ENCODE measurements around the gene GPATCH8.
"Not testable (repeated sequence)": the region's sequence is repeated elsewhere in the genome, so short reads cannot be mapped to it uniquely, and the experiment has no call there.

The GPATCH8 gene

GRCh38 chr17:44503147-44504029, at the start of gene GPATCH8:
Gene GPATCH8 (minus strand): TSS chr17:44503406. CDS start chr17:44503370, 36 bp downstream.
- peak; percentile 96 for DNase-seq

GRCh38 chr17:44552361-44552760, 49.2 kb upstream of the GPATCH8 start:
- no peak for DNase-seq

DNA sequence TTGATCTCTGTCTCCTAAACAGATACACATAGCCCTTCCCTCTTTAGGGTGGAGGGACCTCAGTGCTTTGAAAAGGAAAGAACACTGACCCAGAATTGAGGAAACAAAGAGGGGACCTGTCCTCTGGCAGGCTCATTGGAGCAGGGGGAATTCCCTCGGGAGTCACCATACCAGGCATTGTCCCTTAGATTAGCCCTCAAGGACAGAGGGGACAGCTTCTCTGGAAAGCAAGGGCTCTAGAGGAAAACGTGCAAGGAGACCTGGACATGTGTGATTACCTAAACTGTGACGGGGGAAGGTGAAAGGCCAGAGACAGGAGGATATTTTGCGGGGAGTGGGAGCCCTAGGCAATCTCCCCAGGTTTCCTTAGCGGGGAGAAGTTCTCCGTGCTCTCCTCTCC, 46.5 kb upstream of the GPATCH8 start:
- no peak for DNase-seq

DNA sequence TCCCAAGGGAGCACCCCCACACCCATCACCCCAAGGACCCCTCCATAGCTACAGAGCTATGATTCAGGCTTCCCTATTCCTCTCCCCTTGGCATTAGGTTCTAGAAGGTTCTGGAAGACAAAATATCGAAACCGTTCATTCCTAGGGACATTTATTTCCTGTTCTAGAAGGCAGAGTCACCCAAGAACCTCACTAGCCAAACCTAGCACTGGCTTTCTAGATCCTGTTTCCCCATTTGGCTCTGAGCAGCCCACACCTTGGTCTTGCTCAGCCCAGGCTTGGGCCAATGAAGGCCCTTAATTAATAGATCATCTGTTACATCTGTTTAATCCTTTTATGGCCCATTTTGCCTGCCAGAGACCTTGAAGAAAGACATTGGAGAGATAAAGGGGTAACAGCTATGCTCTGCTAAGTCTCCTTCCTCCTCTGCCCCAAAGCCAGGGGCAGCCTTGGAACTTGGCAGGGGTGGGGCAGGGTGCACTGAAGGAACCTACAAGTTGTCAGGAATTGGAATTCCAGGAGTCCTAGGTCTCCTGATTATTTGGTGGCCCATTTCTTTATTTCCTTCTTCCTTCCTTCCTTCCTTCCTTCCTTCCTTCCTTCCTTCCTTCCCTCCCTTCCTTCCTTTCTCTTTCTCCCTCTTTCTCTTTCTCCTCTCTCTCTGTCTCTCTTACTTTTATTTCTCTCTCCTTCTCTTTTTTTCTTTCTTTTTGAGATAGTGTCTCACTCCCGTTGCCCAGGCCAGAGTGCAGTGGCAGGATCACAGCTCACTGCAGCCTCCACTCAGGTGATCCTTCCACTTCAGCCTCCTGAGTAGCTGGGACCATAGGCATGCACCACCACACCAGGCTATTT, 45.4 kb upstream of the GPATCH8 start:
- DNase-seq: no peak

GRCh38 chr17:44547625-44548267, 44.5 kb upstream of the GPATCH8 start:
- no peak for DNase-seq

DNA sequence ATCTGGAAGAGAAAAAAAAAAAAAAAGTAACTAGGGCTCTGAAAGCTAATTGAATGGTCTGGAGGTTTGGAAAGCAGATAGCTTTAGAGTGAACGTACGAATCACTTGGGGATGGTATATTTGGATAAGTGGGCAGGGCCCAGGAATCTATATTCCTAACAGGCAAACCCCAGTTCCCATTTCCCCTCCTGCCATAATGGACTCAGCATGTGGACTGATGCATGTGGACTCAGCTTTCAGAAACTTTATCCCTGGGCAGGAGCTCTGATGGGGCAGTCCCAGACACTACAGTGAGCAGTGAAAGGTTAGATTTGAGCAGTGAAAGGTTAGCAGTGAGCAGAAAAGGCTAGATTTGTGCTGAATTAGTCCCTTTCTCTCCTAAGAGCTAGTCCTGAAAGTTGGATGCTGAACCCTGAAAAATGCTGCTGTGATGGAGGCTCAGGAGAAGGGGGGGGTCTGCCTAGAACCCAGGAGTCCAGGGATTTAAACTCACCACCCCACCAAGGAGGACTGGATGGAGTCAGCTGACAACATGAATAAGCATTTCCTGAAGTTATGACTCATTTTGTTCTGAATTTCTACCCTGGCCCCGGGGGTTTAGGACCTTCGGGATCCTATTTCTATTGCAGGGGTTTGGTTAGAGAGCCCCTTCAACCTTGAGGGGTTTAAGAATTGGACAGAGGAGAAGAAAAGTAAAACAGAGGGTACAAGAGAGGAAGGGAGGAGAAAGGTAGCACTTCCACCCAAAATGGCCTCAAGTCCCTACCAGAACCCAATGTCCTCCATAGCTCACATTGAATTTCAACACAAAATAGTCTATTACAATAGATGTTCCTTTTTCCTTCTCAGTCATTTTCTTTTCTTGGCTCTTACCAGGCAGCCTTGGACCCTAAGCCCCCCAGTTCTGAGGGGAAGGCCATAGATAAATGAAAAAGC, 43.7 kb upstream of the GPATCH8 start:
- DNase-seq: no peak

GRCh38 chr17:44543905-44544523, 40.8 kb upstream of the GPATCH8 start:
- DNase-seq: no peak

DNA sequence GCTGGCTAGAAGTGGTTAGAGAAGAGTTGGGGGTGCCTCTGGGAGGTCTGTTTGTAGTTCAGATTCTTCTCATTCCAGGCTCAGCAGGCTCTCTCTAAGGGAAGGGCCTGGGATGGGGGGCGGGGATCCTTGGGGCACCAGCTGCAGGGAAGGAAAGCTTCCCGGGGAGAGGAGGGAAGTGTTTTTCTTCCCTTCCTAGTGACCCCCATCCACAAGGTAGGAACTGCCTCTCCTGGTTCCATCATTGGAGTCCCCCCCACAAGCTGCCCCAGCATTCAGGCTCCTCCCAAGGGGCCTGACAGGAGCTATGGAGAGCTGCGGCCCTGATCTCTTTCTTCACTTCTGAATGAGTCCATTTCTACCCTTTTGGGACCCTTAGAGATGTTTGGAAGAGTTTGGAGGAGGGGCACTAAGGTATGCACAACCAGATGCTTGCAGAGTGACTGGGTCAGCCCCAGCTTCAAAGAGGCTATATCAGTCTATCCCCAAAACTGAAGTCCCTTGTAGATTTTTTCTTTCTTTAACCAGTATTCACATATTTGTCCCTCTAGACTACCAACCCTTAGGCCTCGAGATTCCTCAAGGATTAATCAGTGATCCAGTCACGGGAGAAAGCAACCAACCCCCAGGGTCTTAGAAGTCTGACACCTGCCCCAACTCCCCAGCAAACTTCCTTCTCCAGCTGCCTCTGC, 40.2 kb upstream of the GPATCH8 start:
- DNase-seq: no peak

DNA sequence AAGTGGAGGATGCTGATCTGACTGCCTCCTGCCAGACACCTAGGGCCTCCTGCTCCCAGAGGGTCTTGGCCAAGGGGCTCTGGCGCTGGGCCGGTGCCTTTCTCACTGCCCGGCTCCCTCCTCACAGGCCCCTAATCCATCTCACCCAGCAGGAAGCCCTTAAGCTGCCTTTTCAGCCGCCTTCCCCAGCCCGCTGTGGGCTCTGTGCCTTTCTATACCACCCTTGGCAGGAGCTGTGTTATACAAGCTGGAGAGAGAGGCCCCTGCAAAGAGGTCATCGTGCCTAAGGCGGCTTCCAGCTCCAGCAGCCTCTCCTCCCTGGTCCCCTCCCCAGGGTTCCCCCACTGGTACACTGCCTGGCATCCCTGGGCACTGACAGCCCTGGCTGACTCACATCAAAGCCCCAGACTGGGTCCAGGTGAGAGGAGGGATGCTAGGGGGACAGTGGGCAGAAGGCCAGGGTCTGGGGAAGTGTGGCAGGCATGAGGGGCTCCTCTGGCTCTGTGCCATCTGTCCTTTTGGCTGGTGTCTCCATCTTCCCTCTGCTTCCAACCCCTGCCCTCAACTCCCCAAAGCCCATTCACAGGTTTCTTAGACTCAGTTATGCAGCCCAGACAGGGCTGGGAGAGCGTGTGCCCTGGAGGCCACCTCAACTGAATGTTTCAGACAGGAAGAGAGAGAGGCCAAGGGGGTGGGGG, 38.8 kb upstream of the GPATCH8 start:
- no peak for DNase-seq

DNA sequence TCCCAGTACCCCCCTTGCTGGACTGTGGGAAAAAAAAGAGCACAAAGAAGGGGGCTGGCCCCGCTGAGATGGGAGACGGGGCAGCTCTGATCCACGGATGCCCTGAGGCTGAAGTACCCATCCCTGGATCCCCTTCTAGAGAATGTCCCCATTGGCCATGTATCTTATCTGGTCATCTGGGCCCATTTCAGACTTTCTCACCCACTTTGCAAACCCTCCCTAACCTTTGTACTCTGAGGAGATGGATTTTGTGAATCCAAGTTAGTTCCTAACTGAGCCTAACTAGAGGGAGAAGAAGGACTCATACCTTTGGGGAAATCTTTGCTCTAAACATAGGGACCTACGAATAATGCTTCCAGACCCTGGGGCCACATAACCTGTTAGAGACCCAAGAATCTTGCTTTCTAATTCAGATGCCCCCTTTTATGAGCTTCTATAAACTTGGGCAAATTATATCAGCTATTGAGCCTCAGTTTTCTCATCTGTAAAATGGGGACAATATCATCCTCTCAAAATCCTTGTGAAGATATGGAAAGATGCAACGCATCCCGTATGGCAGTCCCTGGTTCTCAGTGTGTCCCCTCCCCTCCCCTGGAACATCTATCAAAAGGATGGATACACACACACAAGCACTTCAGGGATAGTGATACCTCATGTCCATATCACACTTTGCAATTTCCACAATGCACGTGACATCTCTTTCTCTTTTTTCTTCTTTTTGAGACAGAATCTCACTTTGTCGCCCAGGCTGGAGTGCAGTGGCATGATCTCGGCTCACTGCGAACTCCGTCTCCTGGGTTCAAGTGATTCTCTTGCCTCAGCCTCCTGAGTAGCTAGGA, 37.3 kb upstream of the GPATCH8 start:
- no peak for DNase-seq

DNA sequence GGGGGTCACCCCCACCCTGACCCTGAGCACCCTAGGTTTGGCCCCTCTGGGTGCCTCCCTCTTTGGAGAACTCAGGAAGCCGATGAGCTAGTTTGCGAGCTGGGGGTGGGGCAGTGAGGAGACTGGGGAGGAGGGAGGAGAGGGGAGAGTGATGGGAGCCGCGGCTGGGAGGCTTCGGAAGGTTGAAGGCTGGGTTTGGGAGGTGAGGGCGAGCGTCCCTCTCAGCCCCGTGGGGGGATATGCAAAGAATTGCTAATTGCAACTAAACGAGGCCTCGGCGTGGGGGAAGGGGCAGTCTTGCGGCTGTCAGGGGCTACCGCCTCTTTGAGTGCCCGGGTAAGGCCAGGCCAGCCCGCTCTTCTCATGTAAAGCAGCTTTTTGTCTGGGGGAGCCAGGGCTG, 36.5 kb upstream of the GPATCH8 start:
- no peak for DNase-seq

- not testable (repeated sequence) for DNase-seq
These were observed 34.7 kb upstream of the GPATCH8 start for GRCh38 chr17:44537922-44538321.

GRCh38 chr17:44536090-44536953, 33.1 kb upstream of the GPATCH8 start:
- no peak for DNase-seq

DNA sequence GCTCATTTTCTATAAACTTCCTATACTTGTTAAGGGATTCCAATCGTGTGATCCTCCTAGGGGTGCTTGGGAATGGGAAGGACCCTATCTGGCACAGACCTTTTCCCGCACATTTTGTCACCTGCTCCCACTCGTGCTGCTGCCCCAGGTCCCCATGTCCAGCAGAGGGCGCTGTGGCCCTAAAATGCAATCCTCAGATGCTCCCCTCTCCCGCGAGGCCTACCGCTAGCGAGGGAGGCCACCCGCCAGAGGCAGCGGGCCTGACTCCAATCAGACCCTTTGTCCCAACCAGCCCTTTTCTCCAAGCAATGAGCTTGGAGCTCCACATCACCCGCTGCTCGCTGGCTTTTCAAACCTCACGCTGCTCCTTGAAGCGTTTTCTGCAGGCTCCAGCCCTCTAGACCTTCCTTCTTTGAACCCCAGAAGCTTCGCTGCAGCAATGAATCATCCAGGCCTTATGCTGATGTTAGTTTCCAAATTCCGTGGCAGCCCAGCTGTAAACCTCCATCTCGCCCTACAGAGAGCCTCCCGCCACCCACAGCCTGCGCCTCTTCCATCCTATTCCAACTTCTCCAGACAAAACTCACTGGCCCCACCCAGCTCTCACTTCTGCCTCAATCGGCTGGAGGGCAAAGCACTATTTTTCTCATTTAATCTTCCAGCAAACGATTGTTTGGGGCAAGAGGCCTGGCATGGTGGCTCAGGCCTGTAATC, 30.5 kb upstream of the GPATCH8 start:
- peak; percentile 93 for DNase-seq

DNA sequence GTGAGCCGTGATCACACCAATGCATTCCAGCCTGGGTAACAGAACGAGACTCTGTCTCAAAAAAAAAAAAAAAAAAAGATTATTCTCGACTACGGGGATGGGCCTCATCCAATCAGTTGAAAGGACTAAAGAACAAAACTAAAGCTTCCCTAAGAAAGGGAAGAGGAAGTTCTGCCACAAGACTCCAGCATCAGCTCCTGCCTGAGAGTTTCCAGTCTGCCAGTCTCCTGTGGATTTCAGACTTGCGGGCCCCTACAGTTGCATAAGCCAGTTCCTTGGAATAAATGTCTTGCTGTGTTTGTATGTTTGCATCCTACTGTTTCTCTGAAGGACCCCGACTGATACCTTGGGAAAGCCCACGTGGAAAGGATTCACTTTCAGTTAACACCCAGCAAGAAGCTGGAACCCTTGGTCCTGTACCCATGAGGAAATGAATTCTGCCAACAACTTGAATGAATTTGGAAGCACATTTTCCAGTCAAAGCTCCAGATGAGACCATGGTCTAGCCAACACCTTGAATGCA, 27.8 kb upstream of the GPATCH8 start:
- DNase-seq: no peak

DNA sequence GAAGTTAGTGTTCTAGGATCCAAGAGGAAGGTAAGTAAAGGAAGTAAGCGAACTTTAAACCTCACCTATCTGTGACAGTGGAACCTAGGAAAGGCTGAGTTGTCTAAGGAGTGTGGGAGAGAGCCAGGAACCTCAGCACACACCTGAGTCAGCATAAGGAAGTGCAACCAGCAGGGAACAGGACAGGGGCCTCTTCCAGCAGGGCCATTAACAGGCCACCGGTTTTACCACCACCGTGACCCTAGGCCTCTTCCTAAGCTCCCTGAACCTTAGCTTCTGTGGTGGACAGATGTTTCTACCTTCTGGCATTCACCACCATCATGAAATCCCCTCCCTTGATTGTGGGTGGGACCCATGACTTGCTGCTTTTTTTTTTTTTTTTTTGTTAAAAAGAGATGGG, 26.7 kb upstream of the GPATCH8 start:
- DNase-seq: no peak

DNA sequence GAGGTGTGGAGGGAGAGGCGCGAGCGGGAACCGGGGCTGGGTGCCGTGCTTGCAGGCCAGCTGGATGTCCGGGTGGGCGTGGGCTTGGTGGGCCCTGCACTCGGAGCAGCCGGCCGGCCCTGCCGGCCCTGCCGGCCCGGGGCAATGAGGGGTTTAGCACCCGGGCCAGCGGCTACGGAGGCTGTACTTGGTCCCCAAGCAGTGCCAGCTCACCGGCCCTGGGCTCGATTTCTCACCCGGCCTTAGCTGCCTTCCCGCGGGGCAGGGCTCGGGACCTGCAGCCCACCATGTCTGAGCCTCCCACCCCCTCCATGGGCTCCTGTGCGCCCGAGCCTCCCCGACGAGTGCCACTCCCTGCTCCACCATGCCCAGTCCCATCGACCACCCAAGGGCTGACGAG, 24.7 kb upstream of the GPATCH8 start:
- no peak for DNase-seq

- DNase-seq: no peak
These were observed 23.9 kb upstream of the GPATCH8 start for GRCh38 chr17:44527102-44527501.
